ENCODE data around the gene MRPL18.

MRPL18 gene

GRCh38 chr6:159762681-159763293, 27.5 kb upstream of the MRPL18 start:
- peak overlapping the region; percentile 66 for H3K9ac ChIP-seq (ENCODE audit: insufficient read length)
- peak overlapping the region; percentile 93 for H3K4me3 ChIP-seq
- peak overlapping the region; percentile 47; the same call in 1 of the 2 replicates for H3K27ac ChIP-seq
- H3K9me3 ChIP-seq (ENCODE audit: low read depth, low read length): no peaks in the 10 kb centered on the region
- no peak for DNase-seq (ENCODE audit: low read depth, low spot score)
- H3K36me3 ChIP-seq (ENCODE audit: insufficient read depth, low read length): peaks cover 63% of the 10 kb centered on the region
- TF ChIP-seq POLR2AphosphoS5 (IDR thresholded peaks at IDR 0.05; ENCODE audit: borderline replicate concordance, low read depth, low read length): no peak
- TF ChIP-seq FOXP2 (optimal IDR thresholded peaks at IDR 0.05; ENCODE audit: control extremely low read depth, extremely low read length, insufficient read depth): no peak
- TF ChIP-seq EZH2 (IDR thresholded peaks at IDR 0.05): no peak

GRCh38 chr6:159766906-159767305, 23.4 kb upstream of the MRPL18 start:
- H3K36me3 ChIP-seq (ENCODE audit: insufficient read depth, low read length): peaks cover 86% of the 10 kb centered on the region

DNA sequence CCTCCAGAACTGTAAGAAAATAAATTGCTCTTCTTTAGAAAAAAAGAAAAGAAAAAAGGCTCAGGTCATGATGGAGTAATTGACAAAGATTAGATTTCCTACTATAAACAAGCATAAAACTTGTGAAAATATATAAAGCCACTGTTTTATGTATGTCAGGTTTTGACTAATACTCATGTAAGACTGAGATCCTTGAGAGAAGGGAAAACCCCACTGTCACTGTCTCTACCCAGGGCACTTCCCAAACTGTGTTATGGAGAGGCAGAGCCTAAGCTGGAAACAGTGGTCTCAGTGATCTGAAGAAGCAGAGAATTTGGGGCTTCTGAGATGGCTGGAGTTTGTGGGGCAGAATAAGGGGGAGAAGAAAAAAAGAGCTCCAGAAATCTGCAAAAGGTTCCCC, 20.8 kb upstream of the MRPL18 start:
- no peaks in the 10 kb centered on the region for H3K9me3 ChIP-seq (ENCODE audit: low read depth, low read length)
- no peak for TF ChIP-seq EZH2 (IDR thresholded peaks at IDR 0.05)
- TF ChIP-seq FOXP2 (optimal IDR thresholded peaks at IDR 0.05; ENCODE audit: control extremely low read depth, extremely low read length, insufficient read depth): no peak
- TF ChIP-seq POLR2AphosphoS5 (IDR thresholded peaks at IDR 0.05; ENCODE audit: borderline replicate concordance, low read depth, low read length): no peak
- H3K9ac ChIP-seq (ENCODE audit: insufficient read length): no peak overlapping the region
- H3K4me3 ChIP-seq: no peak overlapping the region
- no peak overlapping the region for H3K27ac ChIP-seq
- DNase-seq (ENCODE audit: low read depth, low spot score): no peak
- peaks cover 97% of the 10 kb centered on the region for H3K36me3 ChIP-seq (ENCODE audit: insufficient read depth, low read length)

More at GRCh38 chr6:159766906-159767305, 23.4 kb upstream of the MRPL18 start:
- Histone ChIP-seq H3K4me3 (no peak overlapping the region), H3K9ac (ENCODE audit: insufficient read length) (no peak overlapping the region), H3K9me3 (ENCODE audit: low read depth, low read length) (no peaks in the 10 kb centered on the region), H3K27ac (no peak overlapping the region)
- no peak for DNase-seq (ENCODE audit: low read depth, low spot score)
- TF ChIP-seq POLR2AphosphoS5 (IDR thresholded peaks at IDR 0.05; ENCODE audit: borderline replicate concordance, low read depth, low read length): no peak
- no peak for TF ChIP-seq FOXP2 (optimal IDR thresholded peaks at IDR 0.05; ENCODE audit: control extremely low read depth, extremely low read length, insufficient read depth)
- no peak for TF ChIP-seq EZH2 (IDR thresholded peaks at IDR 0.05)

GRCh38 chr6:159772196-159772595, 18.1 kb upstream of the MRPL18 start:
- no peak overlapping the region for H3K27ac ChIP-seq
- no peak overlapping the region for H3K4me3 ChIP-seq
- DNase-seq (ENCODE audit: low read depth, low spot score): no peak
- peaks cover 97% of the 10 kb centered on the region for H3K36me3 ChIP-seq (ENCODE audit: insufficient read depth, low read length)
- TF ChIP-seq FOXP2 (optimal IDR thresholded peaks at IDR 0.05; ENCODE audit: control extremely low read depth, extremely low read length, insufficient read depth) (no peak), EZH2 (IDR thresholded peaks at IDR 0.05) (no peak), POLR2AphosphoS5 (IDR thresholded peaks at IDR 0.05; ENCODE audit: borderline replicate concordance, low read depth, low read length) (no peak)
- H3K9ac ChIP-seq (ENCODE audit: insufficient read length): no peak overlapping the region
- H3K9me3 ChIP-seq (ENCODE audit: low read depth, low read length): no peaks in the 10 kb centered on the region

DNA sequence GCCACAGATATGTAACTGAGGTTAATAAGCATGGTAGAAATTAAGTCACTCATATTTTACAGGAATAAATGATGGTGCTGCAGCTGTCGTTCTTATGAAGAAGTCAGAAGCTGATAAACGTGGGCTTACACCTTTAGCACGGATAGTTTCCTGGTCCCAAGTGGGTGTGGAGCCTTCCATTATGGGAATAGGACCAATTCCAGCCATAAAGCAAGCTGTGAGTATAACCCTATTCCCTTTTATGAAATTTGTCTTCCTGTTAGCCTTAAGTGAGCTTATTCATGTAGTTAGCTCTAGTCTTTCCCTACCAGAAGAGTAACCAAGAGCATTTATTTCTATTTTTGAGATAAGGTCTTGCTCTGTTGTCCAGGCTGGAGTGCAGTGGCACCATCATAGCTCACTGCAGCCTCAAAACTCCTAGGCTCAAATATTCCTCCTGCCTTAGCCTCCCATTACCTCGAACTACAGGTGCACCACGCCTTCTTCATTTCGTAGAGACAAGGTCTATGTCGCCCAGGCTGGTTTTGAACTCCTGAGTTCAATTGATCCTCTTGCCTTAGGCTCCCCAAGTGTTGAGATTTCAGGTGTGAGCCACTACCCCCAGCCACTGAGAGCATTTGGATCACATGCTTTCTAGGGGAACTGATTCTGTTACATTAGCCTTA, 12.9 kb upstream of the MRPL18 start:
- no peak for DNase-seq (ENCODE audit: low read depth, low spot score)
- Histone ChIP-seq H3K27ac (peak overlapping the region; percentile 38; the same call in 1 of the 2 replicates), H3K9me3 (ENCODE audit: low read depth, low read length) (no peaks in the 10 kb centered on the region), H3K36me3 (ENCODE audit: insufficient read depth, low read length) (peaks cover 100% of the 10 kb centered on the region), H3K4me3 (no peak overlapping the region), H3K9ac (ENCODE audit: insufficient read length) (no peak overlapping the region)
- TF ChIP-seq FOXP2 (optimal IDR thresholded peaks at IDR 0.05; ENCODE audit: control extremely low read depth, extremely low read length, insufficient read depth): no peak
- peak; percentile 30; the same call in 1 of the 2 replicates for TF ChIP-seq POLR2AphosphoS5 (IDR thresholded peaks at IDR 0.05; ENCODE audit: borderline replicate concordance, low read depth, low read length)
- TF ChIP-seq EZH2 (IDR thresholded peaks at IDR 0.05): no peak

DNA sequence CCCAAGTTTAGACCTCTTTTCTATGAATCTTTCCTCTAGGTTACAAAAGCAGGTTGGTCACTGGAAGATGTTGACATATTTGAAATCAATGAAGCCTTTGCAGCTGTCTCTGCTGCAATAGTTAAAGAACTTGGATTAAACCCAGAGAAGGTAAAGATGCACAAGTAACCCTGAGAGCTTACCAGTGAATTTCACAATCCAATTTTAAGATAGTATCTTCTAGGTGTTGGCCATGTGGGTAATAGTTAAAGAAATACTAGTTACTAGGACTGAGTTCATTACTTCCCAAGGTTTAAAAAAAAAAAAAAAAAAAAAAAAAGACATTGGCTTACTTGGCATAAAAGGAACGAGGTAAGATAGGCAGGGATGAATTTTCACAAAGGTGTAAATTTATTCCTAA, 12.1 kb upstream of the MRPL18 start:
- H3K9ac ChIP-seq (ENCODE audit: insufficient read length): no peak overlapping the region
- peaks cover 100% of the 10 kb centered on the region for H3K36me3 ChIP-seq (ENCODE audit: insufficient read depth, low read length)
- H3K27ac ChIP-seq: peak overlapping the region; percentile 56; the same call in 1 of the 2 replicates
- H3K9me3 ChIP-seq (ENCODE audit: low read depth, low read length): no peaks in the 10 kb centered on the region
- H3K4me3 ChIP-seq: no peak overlapping the region
- DNase-seq (ENCODE audit: low read depth, low spot score): no peak
- TF ChIP-seq FOXP2 (optimal IDR thresholded peaks at IDR 0.05; ENCODE audit: control extremely low read depth, extremely low read length, insufficient read depth): no peak

GRCh38 chr6:159778542-159779103, 11.6 kb upstream of the MRPL18 start:
- DNase-seq (ENCODE audit: low read depth, low spot score): no peak
- Histone ChIP-seq H3K36me3 (ENCODE audit: insufficient read depth, low read length) (peaks cover 100% of the 10 kb centered on the region), H3K9ac (ENCODE audit: insufficient read length) (no peak overlapping the region), H3K27ac (peak overlapping the region; percentile 56), H3K9me3 (ENCODE audit: low read depth, low read length) (no peaks in the 10 kb centered on the region), H3K4me3 (no peak overlapping the region)
- TF ChIP-seq EZH2 (IDR thresholded peaks at IDR 0.05): no peak
- peak; percentile 43 for TF ChIP-seq POLR2AphosphoS5 (IDR thresholded peaks at IDR 0.05; ENCODE audit: borderline replicate concordance, low read depth, low read length)

GRCh38 chr6:159788276-159788675, 2.0 kb upstream of the MRPL18 start:
- Histone ChIP-seq H3K36me3 (ENCODE audit: insufficient read depth, low read length) (peaks cover 66% of the 10 kb centered on the region), H3K4me3 (peak overlapping the region; percentile 89), H3K9me3 (ENCODE audit: low read depth, low read length) (no peaks in the 10 kb centered on the region), H3K9ac (ENCODE audit: insufficient read length) (peak overlapping the region; percentile 99), H3K27ac (no peak overlapping the region)
- TF ChIP-seq FOXP2 (optimal IDR thresholded peaks at IDR 0.05; ENCODE audit: control extremely low read depth, extremely low read length, insufficient read depth): no peak
- no peak for TF ChIP-seq POLR2AphosphoS5 (IDR thresholded peaks at IDR 0.05; ENCODE audit: borderline replicate concordance, low read depth, low read length)
- TF ChIP-seq EZH2 (IDR thresholded peaks at IDR 0.05): no peak
- DNase-seq (ENCODE audit: low read depth, low spot score): no peak

Data from SK-N-MC (cell line).